Activated CD8-positive, alpha-beta memory T cell treated with anti-CD3 and anti-CD28 coated beads, Interleukin-2, amount 50 U/mL, for 24 hours (primary cell): ENCODE measurements around the gene PCDHGA1.
"Not testable (repeated sequence)": the region's sequence is repeated elsewhere in the genome, so short reads cannot be mapped to it uniquely, and the experiment has no call there.

ENCODE experiments used
- DNase-seq: peaks from one replicate; pipeline ENCODE4 v3.0.0-alpha.2; 2020; ENCODE audit errors: extremely low read depth

Gene PCDHGA1

GRCh38 chr5:141330299-141331080 lies at the start of gene PCDHGA1:
TSS of gene PCDHGA1 (plus strand) at chr5:141330514.
- DNase-seq, result no peak

DNA sequence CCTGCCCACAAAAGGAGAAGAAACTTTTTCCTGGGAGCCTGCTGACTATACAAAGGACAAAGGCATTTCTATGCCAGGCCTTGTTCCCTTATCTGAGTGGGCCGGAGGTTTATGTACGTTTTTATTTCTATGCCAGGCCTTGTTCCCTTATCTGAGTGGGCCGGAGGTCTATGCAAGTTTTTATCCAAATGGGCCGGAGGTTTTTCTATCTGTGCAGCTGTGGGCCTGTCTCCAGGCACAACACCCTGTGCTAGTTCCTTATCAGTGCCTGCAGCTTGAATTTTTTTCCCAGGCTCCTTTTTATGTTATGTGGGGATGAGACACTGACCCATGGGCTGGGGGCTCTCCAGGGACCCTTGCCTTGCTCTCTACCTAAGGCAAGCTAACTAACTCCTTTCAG lies 31.9 kb upstream of the PCDHGA1 start:
- DNase-seq, result no peak

GRCh38 chr5:141303756-141304155 lies 26.6 kb upstream of the PCDHGA1 start, which contains the start of gene SLC25A2:
TSS of gene SLC25A2 (minus strand) at chr5:141304049. CDS start at chr5:141303865, 184 bp downstream.
- no peak for DNase-seq

GRCh38 chr5:141306630-141307029 lies 23.7 kb upstream of the PCDHGA1 start:
- DNase-seq, result no peak

DNA sequence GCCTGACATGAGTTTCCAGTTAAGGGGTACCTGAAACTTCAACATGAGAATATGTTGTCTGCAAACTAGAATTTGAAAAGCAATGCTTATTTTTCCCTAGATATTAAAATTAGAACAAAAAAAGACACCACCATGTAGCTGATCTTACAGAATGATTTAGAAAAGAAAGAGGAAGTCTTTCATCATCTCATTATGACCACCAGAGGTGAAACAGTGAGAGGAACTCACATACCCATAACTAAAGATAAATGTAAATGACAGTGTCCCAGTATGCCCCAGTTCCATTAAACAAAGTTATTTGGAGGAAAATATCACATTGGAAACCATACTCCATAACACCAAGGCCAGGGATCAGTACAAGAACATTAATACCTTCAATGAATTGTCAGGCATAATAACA lies 16.6 kb upstream of the PCDHGA1 start:
- DNase-seq, result no peak

DNA sequence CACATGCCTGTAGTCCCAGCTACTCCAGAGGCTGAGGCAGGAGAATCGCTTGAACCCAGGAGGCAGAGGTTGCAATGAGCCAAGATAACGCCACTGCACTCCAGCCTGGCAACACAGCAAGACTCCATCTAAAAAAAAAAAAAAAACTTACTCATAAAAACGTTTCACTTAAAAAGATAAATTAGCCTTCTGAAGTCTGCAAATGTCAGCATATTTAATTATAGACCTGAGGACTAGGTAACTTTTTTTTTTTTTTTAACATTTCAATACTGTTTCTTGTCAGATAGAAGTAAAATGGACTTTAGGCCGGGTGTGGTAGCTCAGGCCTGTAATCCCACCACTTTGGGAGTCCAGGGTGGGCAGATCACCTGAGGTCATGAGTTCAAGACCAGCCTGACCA lies 13.4 kb upstream of the PCDHGA1 start:
- DNase-seq, result not testable (repeated sequence)

GRCh38 chr5:141319202-141319601 lies 11.1 kb upstream of the PCDHGA1 start:
- no peak for DNase-seq

DNA sequence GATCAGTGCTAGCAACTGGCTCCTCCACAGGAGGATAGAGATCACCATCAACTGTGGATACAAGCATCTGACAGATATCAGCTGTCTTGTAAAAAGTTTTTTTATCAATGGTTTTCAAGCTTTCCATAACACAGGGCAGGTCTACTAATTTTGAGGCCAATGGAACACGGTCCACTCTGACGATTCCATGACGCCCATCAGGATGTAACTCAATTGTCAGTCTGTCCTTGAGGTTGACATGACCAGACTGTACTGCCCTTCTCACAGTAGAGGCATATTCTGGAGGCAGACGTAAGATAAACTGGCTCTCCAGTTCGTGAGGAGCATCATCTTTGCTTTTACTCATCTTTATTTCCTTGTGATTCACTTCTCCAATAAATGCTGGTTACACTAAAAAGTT lies 10.6 kb upstream of the PCDHGA1 start:
- no peak for DNase-seq

DNA sequence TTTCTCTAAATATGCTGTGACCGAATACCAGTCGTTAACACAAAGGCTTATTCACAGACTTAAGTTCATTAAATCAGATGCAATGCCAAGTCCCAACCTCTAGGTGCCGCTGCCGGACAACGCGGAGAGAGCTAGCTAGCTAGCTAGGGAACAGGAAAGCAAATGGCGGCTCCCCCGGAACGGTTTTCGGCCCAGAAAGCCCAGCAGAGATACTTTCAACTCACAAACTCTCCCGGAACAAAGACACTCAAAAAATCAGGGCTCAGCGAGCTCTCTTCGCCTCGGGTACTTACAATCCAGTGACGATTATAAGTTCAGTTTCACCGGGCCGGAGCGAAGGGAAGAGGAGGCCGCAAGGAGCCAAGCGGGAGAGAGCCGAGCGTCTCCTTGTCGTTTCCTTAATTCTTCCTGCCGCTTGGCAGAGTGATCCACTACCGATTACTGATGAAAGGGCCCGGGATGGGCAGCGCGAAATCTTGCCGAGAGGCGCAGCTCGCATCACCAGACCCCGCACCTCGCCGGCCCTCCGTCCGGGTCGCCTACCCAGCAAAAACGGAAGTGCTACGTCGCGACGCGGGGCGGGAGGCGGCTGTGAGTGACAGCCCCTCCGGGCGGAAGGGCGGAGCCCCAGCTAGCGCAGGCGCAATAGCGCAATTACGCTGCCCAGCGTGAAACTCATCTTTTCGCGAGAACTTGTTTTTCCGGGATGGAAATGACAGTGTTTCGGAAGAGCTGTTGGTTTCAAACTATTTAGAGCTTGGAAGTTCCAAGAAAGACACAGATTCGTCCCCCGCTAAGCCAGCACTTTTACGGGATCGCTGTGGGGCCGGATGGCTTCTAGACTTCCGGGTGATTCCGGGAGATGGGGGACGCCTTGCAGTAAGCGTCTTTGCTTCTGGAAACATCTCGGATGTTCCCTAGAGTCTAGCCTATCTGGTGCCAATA lies 9.8 kb upstream of the PCDHGA1 start, which contains the start of gene TAF7:
Gene TAF7, minus strand, starts transcription at position 560 of the 945 bp plus-strand sequence. CDS start 740 bp downstream, outside the sequence.
- peak; percentile 79 for DNase-seq

- DNase-seq, result no peak
Observed at GRCh38 chr5:141322261-141322660, 8.1 kb upstream of the PCDHGA1 start.

GRCh38 chr5:141326088-141326854 lies 4.0 kb upstream of the PCDHGA1 start:
- no peak for DNase-seq

DNA sequence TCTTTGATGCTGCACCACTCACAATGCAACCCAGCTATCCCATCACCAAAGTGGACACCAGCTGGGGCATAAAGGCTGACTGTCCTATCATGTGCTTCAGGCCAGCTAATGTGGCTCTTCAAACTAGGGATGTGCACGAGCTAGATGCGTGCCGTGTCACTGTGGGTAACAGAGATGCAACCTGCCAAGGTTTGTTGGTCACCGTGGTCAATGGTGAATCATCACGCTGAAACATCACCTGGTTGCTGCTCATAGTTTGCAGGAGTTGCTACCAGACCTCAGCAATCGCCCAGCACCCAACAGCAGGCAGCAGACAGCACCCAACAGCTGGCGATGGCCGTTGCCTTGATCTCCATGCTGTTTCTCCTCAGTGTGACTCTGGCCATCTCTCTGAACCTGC lies 2.1 kb upstream of the PCDHGA1 start:
- DNase-seq, result no peak

GRCh38 chr5:141332571-141332970 lies 2.3 kb downstream of the PCDHGA1 start:
- not testable (repeated sequence) for DNase-seq

- no peak for DNase-seq
Observed at GRCh38 chr5:141338538-141339306, 8.4 kb downstream of the PCDHGA1 start, which contains the start of gene PCDHGA2. TSS of gene PCDHGA2 (plus strand) at chr5:141338760.

GRCh38 chr5:141340781-141341354 lies 10.6 kb downstream of the PCDHGA1 start:
- not testable (repeated sequence) for DNase-seq

- no peak for DNase-seq
Observed at GRCh38 chr5:141342773-141343172, 12.5 kb downstream of the PCDHGA1 start.

DNA sequence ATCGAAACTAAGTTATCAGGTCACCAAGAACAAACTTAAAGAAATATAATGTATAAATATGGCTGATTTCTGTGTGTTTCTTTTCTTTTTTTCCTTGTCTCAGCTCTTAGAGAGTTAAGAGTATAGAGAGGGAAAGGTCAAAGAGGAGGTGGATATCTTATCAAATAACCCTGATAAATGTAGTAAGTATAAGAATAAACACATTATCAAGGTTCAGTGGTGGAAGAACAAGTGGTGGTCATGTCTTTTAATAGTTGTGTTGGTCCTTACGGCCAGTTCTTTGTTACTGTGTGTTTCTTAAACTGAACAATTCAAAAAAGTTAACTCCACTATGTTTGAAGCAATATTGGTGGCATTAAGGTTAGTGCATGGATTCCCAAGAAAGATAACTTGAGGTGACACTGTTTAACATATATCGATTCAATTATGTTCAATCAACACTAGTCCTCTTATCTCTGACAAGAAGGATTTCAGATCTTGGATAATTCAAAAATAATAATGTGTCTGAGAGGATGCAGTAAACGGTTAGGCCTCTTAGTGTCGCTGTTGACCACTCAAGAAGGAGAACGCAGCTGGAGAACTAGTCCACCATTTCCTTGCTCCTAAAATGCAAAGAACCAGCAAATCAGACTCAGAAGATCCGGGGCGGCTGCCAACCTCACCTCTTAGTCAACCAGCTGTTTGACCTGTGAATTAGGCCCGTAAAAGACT lies 13.1 kb downstream of the PCDHGA1 start, which contains the start of gene PCDHGA3:
Gene PCDHGA3, plus strand, starts transcription at position 588 of the 711 bp plus-strand sequence. CDS start 205 bp downstream, outside the sequence.
- no peak for DNase-seq

GRCh38 chr5:141343953-141344463 lies 13.7 kb downstream of the PCDHGA1 start:
- no peak for DNase-seq

- DNase-seq, result no peak
Observed at GRCh38 chr5:141345327-141345726, 15.0 kb downstream of the PCDHGA1 start.
